SH-SY5Y (cell line): ENCODE data around the gene RXRA.

Experiments
- GATA2 ChIP-seq: IDR thresholded peaks from 2 replicates; pipeline ENCODE4 v1.6.1; 2011; ENCODE audit warnings: mild to moderate bottlenecking, low read depth, low read length
- GATA3 ChIP-seq: IDR thresholded peaks from 2 replicates; pipeline ENCODE4 v1.6.1; 2011; ENCODE audit warnings: low read depth, mild to moderate bottlenecking, low read length, moderate library complexity

RXRA gene

DNA sequence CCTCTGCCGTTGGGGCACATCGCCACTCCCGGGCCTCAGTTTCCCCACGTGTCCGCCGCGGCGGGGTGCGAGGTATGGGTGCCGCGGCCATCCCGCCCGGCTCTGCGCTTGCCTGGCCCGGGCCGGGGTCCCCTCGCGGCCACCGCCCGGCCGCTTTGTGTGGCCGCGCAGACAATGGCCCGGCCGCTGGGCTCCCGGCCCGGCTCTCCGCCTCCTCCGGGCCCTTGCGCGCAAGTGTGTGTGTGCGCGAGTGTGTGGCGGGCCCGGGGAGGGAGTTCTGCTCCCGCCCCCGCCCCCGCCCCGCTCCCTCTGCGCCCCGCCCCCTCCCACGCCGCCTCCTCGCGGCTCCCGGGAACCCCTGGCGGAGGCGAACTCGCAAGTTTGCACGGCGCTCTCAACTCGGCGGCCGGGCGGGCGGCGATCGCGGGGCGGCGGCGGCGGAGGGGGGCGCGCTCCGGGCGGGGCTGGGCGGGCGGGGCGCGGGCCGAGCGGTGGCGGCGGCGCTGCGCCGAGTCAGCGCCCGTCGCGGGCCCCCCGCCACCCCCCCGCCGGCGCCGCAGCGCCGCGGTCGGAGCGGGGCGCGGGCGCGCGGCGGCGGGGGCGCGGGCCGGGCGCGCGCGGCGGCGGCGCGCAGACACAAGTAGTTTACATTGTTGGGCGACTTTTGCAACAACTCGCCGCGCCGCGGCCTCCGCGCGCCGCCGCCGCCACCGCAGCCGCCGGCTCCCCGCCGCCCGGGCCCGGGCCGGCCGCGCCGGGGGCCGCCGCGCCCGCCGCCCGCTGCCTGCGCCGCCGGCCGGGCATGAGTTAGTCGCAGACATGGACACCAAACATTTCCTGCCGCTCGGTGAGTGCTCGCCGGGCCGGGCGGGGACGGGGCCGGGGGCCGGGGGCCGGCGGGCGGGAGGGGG lies at the start of gene RXRA:
TSS of gene RXRA (plus strand) at position 643 of the 911 bp plus-strand sequence. CDS start at position 820, 177 bp downstream.
- no peak for TF ChIP-seq GATA2
- TF ChIP-seq GATA3: no peak

- no peak for TF ChIP-seq GATA3
Observed at GRCh38 chr9:134278286-134278685, 48.0 kb upstream of the RXRA start.

- TF ChIP-seq GATA2 (no peak), GATA3 (no peak)
Observed at GRCh38 chr9:134278974-134279640, 47.1 kb upstream of the RXRA start.

DNA sequence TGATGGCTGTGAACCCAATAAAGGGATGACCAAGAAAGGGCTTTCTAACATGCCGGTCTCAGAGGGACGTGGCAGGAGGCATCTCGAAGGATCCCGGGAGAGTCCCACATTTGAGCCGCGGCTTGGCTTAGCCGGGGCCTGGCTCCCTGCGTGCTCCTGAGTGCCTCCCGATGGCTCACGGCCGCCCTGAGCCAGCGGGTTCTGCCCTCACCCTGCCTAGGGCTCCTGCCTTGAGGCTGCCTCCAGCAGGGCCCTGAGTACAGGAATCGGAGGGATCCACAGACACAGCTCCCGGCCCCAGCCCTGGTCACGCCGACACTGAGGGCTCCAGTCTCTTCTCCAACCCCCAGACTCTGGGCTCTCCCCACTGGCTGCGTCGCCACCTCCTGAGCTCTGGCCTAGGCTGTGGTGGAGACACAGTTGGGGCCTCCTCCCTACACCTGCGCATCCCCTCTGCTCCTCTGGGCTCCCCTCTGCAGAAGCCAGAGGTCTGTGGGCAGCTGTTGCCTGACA lies 44.1 kb upstream of the RXRA start:
- TF ChIP-seq GATA2: no peak
- TF ChIP-seq GATA3: no peak

GRCh38 chr9:134283111-134283515 lies 43.1 kb upstream of the RXRA start:
- no peak for TF ChIP-seq GATA2
- no peak for TF ChIP-seq GATA3

DNA sequence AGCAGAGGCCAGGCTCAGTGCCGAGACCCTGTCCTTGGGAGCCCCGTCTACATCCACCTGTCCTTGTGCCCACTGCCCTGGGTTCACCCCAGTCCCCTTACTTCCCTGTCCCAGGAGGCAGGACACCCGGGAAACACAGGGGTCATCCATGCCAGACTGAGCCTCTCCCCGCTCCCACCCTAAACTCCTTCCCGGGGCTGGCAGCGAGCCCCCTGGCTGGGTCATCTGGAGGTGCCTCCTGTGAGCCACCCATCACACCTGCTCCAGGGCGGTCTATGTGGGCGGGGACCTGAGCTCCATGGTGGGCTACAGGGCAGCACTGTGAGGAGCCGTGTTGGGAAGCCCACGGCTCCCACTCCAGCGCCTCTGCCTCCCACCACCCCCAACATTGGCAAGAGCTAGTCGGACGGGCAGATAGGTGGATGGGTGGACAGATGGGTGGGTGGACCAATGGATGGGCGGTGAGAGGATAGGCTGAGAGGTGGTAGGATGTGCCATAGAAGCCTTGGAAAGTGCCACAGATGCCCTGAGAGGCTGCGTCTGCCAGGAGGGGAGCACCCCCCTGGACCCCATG lies 42.5 kb upstream of the RXRA start:
- no peak for TF ChIP-seq GATA2
- no peak for TF ChIP-seq GATA3

DNA sequence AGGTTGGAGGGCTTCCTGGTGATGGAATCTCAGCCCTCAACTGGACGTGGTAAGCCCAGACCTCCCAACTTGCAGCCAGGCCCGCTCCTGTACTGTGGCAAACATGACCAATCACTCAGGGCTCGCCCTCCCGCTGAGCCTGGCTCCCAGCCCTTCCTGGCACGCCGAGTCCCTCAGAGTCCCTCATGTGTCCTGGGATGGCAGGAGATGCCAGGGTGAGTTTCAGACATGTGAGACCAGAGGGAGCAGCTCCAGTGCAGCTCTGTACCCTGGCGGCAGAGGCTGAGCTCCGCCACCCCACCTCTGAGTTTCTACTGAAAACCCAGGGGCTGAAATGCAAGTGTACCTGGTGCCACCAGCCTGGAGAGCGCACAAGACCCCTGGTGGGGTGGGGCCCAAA lies 42.0 kb upstream of the RXRA start:
- TF ChIP-seq GATA2 (no peak), GATA3 (no peak)

- TF ChIP-seq GATA2 (no peak), GATA3 (no peak)
Observed at GRCh38 chr9:134284741-134285140, 41.5 kb upstream of the RXRA start.

DNA sequence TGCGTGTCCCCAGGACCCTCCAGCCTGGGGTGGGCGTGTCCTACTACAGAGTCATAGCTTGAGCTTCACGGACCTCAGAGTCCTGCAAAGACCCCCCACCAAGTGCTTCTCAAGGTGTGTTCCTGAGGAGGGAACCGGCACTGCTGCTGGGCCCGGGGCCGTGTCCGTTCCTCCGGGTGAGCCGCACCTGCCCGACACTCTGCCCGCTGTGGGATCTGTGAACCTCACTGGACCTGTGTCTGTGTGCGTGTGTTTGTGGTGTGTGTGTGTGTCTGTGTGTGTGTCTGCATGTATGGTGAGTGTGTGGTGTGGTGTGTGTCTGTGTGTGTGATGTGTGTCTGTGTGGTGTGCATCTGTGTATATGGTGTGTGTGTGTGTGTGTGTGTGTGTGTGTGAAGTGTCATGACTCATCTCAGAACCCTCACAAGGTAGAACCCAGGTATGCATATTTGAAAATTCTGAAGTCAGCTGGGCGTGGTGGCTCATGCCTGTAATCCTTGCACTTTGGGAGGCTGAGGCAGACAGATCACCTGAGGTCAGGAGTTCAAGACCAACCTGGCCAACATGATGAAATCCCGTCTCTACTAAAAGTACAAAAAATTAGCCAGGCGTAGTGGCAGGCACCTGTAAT lies 40.9 kb upstream of the RXRA start:
- TF ChIP-seq GATA2 (no peak), GATA3 (no peak)

- TF ChIP-seq GATA3 (no peak), GATA2 (no peak)
Observed at GRCh38 chr9:134286471-134287245, 39.6 kb upstream of the RXRA start.

DNA sequence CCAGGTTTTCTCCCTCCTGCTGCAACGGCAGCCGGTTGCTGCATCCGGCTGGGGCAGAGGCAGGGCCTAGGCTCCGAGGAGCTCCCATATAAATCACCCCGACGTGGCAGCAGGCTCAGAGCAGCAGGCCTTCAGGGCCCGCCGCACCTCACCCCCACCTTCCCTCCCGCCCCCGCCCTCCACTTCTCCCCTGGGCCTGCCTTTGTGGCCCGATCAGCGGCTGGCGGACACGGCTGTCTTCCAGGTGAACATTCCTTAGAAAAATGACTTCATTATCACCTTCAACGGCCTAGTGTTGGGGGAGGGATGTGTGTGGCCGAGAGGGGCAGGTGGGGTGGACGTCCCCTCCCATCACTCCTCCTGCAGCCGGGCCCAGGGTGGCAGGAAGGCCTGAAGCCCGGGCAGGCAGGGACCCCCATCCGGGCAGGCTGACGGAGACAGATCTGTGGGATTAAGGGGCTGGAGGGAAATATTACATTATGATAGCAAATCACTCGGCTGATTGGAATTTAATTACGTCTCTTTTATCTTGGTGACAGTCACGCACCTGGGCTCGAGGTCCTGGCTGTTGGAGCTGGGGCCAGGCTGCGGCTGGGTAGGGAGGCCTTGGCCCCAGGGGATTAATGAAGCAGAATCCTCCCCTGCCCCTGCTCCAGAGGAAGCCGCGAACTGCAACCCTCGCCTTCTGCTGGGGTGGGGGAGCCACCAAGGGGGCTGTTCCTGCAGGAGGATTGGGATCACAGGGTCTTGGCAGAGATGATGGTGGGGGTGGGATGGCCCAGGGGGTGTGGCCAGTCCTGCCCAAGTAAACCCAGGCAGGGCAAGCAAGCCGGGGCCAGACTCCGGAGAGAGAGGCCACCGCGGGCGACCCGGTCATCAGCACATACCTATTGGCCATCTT lies 38.4 kb upstream of the RXRA start:
- TF ChIP-seq GATA2: no peak
- TF ChIP-seq GATA3: no peak

- TF ChIP-seq GATA3 (no peak), GATA2 (no peak)
Observed at GRCh38 chr9:134288746-134289145, 37.5 kb upstream of the RXRA start.

GRCh38 chr9:134289241-134289875 lies 36.9 kb upstream of the RXRA start:
- TF ChIP-seq GATA3 (no peak), GATA2 (no peak)
